ENCODE results near the gene PCBP3. TPM values are rescaled to one million over a fixed set of nuclear protein-coding genes. Genes with fewer than 3 reads are reported as not detected.

PCBP3 gene
- total RNA-seq, 2 donors from 2014 or later = 0.77 to 17.2 TPM

DNA sequence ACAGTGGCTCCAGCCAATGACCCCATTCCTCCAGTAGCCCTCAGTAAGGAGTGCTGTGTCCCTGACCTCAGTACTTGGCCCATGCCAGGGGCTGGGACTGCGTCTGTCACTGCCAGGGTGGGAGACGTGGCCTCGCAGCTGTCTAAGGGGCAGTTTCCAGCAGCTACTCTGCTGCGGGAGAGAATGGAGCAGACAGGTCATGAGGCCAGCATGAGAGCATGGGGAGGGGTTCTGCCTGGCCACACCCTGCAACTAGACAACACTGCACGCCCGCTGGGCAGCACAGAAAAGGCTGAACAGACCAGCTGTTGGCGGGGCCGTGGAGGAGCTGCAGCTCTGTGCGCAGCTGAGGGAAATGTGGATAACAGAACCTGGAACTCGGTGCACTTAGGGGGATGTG lies 246.4 kb downstream of the PCBP3 start:
- TF ChIP-seq, protein P1, sequence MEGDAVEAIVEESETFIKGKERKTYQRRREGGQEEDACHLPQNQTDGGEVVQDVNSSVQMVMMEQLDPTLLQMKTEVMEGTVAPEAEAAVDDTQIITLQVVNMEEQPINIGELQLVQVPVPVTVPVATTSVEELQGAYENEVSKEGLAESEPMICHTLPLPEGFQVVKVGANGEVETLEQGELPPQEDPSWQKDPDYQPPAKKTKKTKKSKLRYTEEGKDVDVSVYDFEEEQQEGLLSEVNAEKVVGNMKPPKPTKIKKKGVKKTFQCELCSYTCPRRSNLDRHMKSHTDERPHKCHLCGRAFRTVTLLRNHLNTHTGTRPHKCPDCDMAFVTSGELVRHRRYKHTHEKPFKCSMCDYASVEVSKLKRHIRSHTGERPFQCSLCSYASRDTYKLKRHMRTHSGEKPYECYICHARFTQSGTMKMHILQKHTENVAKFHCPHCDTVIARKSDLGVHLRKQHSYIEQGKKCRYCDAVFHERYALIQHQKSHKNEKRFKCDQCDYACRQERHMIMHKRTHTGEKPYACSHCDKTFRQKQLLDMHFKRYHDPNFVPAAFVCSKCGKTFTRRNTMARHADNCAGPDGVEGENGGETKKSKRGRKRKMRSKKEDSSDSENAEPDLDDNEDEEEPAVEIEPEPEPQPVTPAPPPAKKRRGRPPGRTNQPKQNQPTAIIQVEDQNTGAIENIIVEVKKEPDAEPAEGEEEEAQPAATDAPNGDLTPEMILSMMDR (IDR thresholded peaks at IDR 0.05) = no peak
- no peak for TF ChIP-seq POLR2AphosphoS5 (IDR thresholded peaks at IDR 0.05)
- TF ChIP-seq POLR2A (IDR thresholded peaks at IDR 0.05) = no peak
- Histone ChIP-seq H3K36me3 (no peaks in the 10 kb centered on the region), H3K9me3 (no peaks in the 10 kb centered on the region), H3K4me3 (no peak overlapping the region), H3K4me1 (replicated peaks) (peaks cover 6% of the 10 kb centered on the region), H3K27ac (no peak overlapping the region), H3K27me3 (replicated peaks; ENCODE audit: insufficient read depth) (no peaks in the 10 kb centered on the region)
- intact Hi-C loops (cut with DNase I) = no loop called here
- WGBS = 78% methylated on average over 10 of the region's 10 CpGs
- no peak for DNase-seq (ENCODE audit: low spot score)

DNA sequence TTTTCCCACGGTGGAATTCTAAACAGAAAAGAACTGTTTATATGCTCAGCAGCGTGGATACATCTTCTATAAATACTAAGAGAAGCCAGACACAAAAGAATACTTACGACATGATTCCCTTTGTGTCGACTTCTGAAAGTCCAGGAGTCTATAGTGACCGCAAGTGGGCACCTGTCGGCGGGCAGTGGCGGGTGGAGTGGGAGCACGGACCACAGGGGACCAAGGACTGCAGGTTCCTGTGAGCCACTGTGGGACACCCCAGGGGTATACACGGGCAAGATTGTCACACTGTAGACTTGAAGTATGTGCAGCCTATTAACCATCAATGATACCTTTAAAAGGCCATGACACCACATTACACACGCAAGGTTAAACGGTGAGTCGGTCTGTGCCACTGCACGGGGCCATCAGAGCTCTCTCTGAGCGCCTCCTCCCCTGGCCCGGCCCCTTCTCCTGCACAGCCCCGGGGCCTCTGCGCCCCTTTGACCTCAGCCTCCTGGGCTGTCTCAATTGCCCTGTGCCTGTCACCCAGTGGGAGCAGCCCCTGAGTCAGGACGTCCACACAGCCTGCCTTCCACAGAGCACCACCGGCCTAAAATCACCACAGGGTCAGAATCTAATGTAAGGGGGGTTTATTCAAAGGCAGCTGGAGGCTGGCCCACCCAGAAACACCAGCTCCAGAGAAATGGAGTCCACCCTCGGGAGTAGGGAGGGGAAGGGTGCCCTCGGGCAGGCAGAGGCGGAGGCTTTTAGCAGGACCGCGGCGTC lies 248.0 kb downstream of the PCBP3 start:
- no peak for DNase-seq (ENCODE audit: low spot score)
- Histone ChIP-seq H3K9me3 (no peaks in the 10 kb centered on the region), H3K27me3 (replicated peaks; ENCODE audit: insufficient read depth) (no peaks in the 10 kb centered on the region), H3K27ac (no peak overlapping the region), H3K36me3 (no peaks in the 10 kb centered on the region), H3K4me1 (replicated peaks) (peaks cover 5% of the 10 kb centered on the region), H3K4me3 (no peak overlapping the region)
- intact Hi-C loops (cut with DNase I) = no loop called here
- 61% methylated on average over 24 of the region's 26 CpGs for WGBS
- TF ChIP-seq, protein P1 (IDR thresholded peaks at IDR 0.05) = no peak
- no peak for TF ChIP-seq POLR2A (IDR thresholded peaks at IDR 0.05)
- no peak for TF ChIP-seq POLR2AphosphoS5 (IDR thresholded peaks at IDR 0.05)

DNA sequence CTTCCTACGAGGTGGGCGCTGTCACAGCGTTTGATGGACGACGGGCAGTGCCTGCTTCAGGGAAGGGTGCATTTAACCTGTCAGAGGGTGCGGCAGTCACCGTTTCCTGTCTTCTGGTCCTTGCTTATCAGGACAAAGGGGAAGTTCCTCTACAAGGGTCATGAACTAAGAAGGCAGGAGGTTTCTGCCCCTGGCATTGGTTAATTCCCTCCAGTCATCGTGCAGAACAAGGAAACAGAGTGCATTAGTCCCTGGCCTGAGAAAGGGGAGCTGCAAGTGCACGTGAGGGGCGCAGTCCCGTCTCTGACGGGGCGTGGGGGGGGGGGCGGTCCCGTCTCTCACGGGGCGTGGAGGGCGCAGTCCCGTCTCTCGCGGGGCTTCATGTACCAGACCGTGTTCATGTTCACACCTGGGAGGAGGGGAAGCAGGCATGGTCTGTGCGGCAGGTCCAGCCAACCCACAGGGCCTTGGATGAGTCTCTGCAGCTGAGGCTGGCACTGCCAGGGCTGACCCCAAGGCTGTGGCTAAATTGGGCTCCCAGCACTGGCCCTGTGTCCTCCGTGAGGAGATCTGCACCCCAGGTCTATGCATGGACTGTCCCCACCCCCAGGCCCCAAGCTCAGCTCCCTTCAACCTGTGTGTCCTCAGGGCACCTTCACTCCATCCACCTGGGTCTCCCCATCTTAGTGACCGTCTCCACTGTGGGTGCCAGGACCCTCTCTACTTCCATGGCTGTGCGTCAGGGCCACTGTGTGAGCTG lies 248.8 kb downstream of the PCBP3 start:
- DNase-seq (ENCODE audit: low spot score) = no peak
- no peaks in the 10 kb centered on the region for H3K27me3 ChIP-seq (replicated peaks; ENCODE audit: insufficient read depth)
- intact Hi-C loops (cut with DNase I) = no loop called here

DNA sequence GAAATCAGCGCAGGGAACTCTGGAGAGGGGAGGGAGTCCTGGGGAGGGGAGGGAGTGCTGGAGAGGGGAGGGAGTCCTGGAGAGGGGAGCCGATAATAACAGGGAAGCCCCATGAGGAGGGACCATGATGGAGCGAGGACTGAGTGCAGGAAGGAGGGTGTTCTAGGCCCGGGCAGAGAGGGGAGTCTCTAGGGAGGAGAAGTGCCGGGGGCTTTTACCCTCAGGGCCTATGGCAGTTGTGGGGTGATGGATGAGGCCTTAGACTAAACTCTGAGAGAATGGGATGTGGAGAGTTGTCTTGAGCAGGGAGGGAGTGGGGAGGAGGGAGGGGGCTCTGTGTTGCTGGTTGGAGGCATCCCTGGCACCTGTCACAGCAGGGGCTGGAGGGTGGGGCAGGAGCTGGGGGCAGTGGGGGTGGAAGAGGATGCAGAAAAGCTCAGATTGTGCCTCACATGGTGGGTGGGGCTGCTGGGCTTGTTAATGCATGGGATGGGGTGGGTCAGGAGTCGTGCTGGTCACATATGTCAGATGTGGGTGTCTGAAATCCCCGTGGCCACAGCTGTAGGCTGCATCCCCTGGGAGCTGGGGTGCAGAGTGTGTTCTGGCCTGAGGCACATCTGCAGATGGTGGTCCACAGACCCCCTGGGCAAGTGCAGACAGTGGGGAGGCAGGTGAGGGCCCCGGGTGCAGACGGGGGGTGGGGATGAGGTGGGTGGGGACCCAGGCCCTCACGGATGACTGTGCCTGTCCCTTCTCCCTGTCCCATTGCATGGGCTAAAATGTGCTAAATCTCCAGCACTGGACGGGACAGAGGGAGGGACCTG lies 249.6 kb downstream of the PCBP3 start:
- Histone ChIP-seq H3K9me3 (no peaks in the 10 kb centered on the region), H3K4me1 (replicated peaks) (no peaks in the 10 kb centered on the region), H3K27me3 (replicated peaks; ENCODE audit: insufficient read depth) (no peaks in the 10 kb centered on the region), H3K36me3 (no peaks in the 10 kb centered on the region), H3K27ac (no peak overlapping the region), H3K4me3 (no peak overlapping the region)
- no peak for DNase-seq (ENCODE audit: low spot score)
- intact Hi-C loops (cut with DNase I) = no loop called here
- no peak for TF ChIP-seq POLR2A (IDR thresholded peaks at IDR 0.05)
- TF ChIP-seq, protein P1 (IDR thresholded peaks at IDR 0.05) = no peak
- no peak for TF ChIP-seq POLR2AphosphoS5 (IDR thresholded peaks at IDR 0.05)
- 90% methylated on average over 11 of the region's 11 CpGs for WGBS

More for the DNA sequence above, 248.8 kb downstream of the PCBP3 start:
- WGBS = 50% methylated on average over 24 of the region's 26 CpGs
- no peaks in the 10 kb centered on the region for H3K36me3 ChIP-seq
- TF ChIP-seq POLR2A (IDR thresholded peaks at IDR 0.05) (no peak), POLR2AphosphoS5 (IDR thresholded peaks at IDR 0.05) (no peak)
- TF ChIP-seq, protein P1 (IDR thresholded peaks at IDR 0.05) = no peak
- H3K27ac ChIP-seq = no peak overlapping the region
- H3K9me3 ChIP-seq = no peaks in the 10 kb centered on the region
- H3K4me3 ChIP-seq = no peak overlapping the region
- H3K4me1 ChIP-seq (replicated peaks) = peaks cover 1% of the 10 kb centered on the region
